Subcutaneous adipose tissue (tissue), 4 donors: ENCODE results near the gene CERT1. TPM values are rescaled to one million over a fixed set of nuclear protein-coding genes. Genes with fewer than 3 reads are reported as not detected.

Source experiments
- total RNA-seq, 4 donors: library from RNA; depleted of rRNA; stranded (reverse); fragments of >200 nt; gene quantifications; one replicate each; pipeline ENCODE4 v1.1.0, GENCODE V29; 2016
- TF ChIP-seq, protein P1 (sequence below): fragments of 450-650 bp; IDR thresholded peaks from one replicate; pipeline ENCODE4 v1.5.1; 2016; ENCODE audit warnings: low read depth, mild to moderate bottlenecking, control low read depth, antibody characterized with exemption, moderate library complexity

The CERT1 gene
- total RNA-seq, 4 donors from 2014 or later: 77.6 to 106 (median 86.1) TPM

DNA sequence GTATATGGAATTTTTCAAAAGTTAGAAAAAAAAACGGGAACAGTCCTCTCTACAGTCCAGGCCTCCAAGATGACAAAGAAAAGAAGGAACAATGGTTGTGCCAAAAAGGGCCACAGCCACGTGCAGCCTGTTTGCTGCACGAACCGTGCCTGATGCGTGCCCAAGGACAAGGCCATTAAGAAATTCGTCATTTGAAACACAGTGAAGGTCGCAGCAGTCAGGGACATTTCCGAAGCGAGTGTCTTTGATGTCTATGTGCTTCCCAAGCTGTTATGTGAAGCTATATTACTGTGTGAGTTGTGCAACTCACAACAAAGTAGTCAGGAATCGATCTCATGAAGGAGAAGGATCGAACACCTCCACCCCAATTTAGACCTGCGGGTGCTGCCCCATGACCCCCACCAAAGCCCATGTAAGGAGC lies 137.0 kb downstream of the CERT1 start:
- TF ChIP-seq, protein P1, sequence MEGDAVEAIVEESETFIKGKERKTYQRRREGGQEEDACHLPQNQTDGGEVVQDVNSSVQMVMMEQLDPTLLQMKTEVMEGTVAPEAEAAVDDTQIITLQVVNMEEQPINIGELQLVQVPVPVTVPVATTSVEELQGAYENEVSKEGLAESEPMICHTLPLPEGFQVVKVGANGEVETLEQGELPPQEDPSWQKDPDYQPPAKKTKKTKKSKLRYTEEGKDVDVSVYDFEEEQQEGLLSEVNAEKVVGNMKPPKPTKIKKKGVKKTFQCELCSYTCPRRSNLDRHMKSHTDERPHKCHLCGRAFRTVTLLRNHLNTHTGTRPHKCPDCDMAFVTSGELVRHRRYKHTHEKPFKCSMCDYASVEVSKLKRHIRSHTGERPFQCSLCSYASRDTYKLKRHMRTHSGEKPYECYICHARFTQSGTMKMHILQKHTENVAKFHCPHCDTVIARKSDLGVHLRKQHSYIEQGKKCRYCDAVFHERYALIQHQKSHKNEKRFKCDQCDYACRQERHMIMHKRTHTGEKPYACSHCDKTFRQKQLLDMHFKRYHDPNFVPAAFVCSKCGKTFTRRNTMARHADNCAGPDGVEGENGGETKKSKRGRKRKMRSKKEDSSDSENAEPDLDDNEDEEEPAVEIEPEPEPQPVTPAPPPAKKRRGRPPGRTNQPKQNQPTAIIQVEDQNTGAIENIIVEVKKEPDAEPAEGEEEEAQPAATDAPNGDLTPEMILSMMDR: no peak

DNA sequence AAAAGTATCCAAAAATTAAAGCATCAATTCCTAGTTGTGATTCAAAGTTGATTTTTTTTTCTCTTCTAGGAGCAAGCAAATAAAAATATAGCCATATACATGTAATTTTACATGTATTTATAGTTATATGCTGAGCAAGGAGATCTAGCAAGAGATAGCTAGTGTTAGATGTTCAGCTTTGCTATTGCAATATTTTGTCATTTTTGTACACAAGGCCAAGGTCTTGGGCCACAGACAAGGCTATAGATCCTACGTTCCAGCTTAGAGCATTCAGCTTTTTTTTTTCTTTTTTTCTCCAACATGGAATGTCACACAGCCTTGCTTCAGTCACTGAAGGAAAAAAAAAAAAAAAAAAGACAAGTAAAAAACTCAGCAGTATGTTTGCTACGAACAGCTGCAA lies 137.6 kb downstream of the CERT1 start:
- TF ChIP-seq, protein P1: no peak

DNA sequence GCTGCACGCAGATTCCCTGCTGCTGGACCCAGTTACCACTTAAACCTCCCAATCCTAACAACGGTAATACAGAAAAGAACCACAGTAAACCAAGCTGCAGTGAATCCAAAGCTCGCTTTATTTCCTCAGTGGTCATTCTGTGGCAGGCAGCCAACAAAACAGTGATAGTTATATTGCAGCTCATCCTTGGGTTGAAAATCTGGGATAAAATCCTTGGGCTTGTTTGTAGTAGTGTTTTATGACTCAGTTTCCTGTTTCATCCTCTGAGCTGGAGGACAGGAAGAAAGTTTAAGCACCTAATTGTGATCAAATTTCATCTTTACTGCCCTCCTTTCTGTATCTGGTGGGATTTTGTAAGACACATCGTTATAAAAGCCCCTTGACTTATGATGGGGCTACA lies 143.0 kb downstream of the CERT1 start:
- TF ChIP-seq, protein P1: no peak

DNA sequence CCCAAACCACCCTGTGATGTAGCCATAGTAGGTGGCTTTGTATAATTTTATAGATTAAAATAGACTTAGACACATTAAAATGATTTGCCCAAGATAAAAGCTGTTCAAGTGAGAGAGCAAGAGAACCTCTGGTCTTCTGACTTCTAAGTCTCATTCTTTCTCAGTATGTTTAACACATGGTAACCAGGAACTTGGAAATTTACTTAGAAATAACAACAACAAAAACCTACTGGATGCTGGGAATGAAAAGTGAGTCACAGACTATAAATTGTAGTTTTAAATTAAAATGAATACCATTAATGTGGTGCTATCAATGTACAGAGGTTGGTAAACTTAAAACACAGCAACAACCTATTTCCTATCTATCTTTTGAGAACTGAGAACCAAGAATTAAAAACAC lies 144.0 kb downstream of the CERT1 start:
- TF ChIP-seq, protein P1: no peak

DNA sequence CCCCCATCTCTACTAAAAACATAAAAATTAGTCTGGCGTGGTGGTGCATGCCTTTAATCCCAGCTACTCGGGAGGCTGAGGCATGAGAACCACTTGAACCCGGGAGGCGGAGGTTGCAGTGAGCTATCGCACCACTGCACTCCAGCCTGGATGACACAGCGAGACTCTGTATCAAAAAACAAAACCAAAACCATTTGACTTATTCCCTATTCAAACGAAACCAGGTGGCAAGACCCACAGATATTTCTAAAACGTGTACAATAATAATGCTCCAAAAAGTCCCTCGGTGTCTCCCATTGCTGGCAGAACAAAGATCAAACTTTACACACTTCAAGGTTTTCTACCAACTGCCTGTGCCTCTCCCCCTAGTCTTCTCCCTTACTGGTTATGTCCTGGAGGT lies 144.6 kb downstream of the CERT1 start:
- TF ChIP-seq, protein P1: no peak

DNA sequence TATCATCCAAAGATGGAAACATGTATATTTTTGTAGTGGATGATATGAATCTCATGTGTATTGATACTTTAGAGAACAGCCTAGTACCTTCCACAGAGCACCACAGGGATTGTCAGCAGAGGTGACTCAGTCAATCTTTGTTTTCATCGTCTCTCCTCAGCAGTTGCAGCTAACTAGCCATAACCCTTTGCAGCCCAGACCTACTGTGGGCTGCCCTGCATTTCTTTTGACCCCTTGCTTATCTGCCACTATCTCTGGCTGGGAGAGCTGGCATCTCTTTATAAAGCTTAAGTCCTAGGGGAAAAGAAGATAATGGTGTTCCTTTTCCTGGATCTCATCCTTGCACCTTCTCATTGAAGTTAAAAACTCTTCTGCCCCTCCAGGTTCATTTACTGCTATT lies 145.7 kb downstream of the CERT1 start:
- TF ChIP-seq, protein P1: no peak

DNA sequence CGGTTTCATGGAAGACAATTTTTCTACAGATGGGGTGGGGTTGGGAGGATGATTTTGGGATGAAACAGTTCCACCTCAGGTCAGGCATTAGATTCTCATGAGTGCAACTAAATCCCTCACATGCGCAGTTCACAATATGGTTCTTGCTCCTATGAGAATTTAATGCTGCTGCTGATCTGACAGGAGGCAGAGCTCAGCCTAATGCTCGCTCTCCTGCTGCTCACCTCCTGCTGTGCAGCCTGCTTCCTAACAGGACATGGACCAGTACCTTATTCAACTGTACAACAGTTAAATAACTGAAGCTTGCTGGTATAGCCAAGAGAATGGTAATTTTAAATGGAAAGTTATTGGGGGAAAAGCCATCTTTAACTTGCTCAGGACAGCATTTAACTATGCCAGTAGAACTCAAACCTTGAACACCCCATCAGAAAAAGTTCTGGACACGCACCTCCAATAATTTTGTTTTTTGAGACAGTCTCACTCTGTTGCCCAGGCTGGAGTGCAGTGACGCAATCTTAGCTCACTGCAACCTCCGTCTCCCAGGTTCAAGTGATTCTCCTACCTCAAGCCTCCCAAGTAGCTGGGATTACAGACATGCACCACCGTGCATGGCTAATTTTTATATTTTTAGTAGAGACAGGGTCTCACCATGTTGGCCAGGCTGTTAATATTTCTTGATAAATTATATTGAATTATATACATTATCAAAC lies 146.7 kb downstream of the CERT1 start:
- TF ChIP-seq, protein P1: no peak
